K562 (cell line): Measurements from ENCODE around the gene RASEF. TPM values are rescaled to one million over a fixed set of nuclear protein-coding genes. Genes with fewer than 3 reads are reported as not detected.

Source experiments
- ATAC-seq: fragments of 200-7000 bp; cut with Tn5 transposase; 3 replicates; pipeline ENCODE4 v1.9.1; 2020; ENCODE audit warnings: moderate library complexity
- BruUV-seq: library from RNA; stranded (reverse); fragments of 400-500 nt; replicated peaks from 2 replicates; lab custom pipeline; 2021; lab: Mats Ljungman, UMichigan
- CTCF ChIA-PET: fragments of 300-600 bp; formaldehyde crosslinking; extraction: SDS; loops from one replicate; lab custom pipeline; 2021; ENCODE audit warnings: low intra/inter-chr PET ratio; lab: Yijun Ruan, JAX
- POLR2A ChIA-PET: fragments of 300-600, 350-650 bp; sonication (Branson Sonifier 250); formaldehyde crosslinking; extraction: SDS; loops from one replicate; lab custom pipeline; 2021; ENCODE audit warnings: antibody characterized with exemption, inconsistent platforms; lab: Yijun Ruan, JAX
- DNase-seq, 4 experiments: peaks; one replicate each; pipeline versions ENCODE4 v3.0.0 to v3.0.0-alpha.2; 2011 to 2018; ENCODE audit warnings: low spot score in 3 of 4, mixed read lengths in 3 of 4; ENCODE audit errors: extremely low read depth in 1 of 4
- FAIRE-seq: peaks from 2 replicates; lab custom pipeline; 2011; peaks lifted over from hg19 to GRCh38; lab: Jason Lieb, UNC
- H2AFZ ChIP-seq: 2 replicates; pipeline ENCODE4 v1.6.0; 2011; ENCODE audit warnings: low read depth, low read length, control low read depth, inconsistent platforms
- H3K27ac ChIP-seq: fragments of 200-600 bp; 3 replicates; pipeline ENCODE4 v1.8.0; 2011; ENCODE audit warnings: low read depth, mild to moderate bottlenecking, control low read depth, inconsistent platforms, low read length, moderate library complexity, mixed read lengths; ENCODE audit errors: extremely low read depth
- H3K27me3 ChIP-seq, 2 experiments: fragments of 300-600 bp in 1 of 2; 2 replicates in 1 of 2; 3 replicates in 1 of 2; pipeline versions ENCODE4 v1.6.0 to v1.8.0; 2011; ENCODE audit warnings: inconsistent platforms in 2 of 2, low read length in 2 of 2, mild to moderate bottlenecking in 1 of 2, mixed read lengths in 1 of 2, moderate library complexity in 1 of 2; ENCODE audit not compliant: control insufficient read depth in 2 of 2, insufficient read depth in 2 of 2
- H3K36me3 ChIP-seq: fragments of 300-600 bp; 3 replicates; pipeline ENCODE4 v1.8.0; 2011; ENCODE audit warnings: mild to moderate bottlenecking, low read length, inconsistent platforms; ENCODE audit not compliant: control insufficient read depth, insufficient read depth
- H3K4me1 ChIP-seq, 2 experiments: fragments of 200-600 bp in 1 of 2; replicated peaks in 1 of 2; 2 replicates in 1 of 2; 3 replicates in 1 of 2; pipeline versions ENCODE4 v1.5.1 to v1.8.0; 2011; ENCODE audit warnings: inconsistent platforms in 2 of 2, low read length in 2 of 2, mild to moderate bottlenecking in 1 of 2, mixed read lengths in 1 of 2, moderate library complexity in 1 of 2; ENCODE audit not compliant: control insufficient read depth in 2 of 2, insufficient read depth in 2 of 2
- H3K4me2 ChIP-seq: 2 replicates; pipeline ENCODE4 v1.6.1; 2011; ENCODE audit warnings: low read length, control low read depth, inconsistent platforms, mixed read lengths; ENCODE audit not compliant: insufficient read depth
- H3K4me3 ChIP-seq: fragments of 200-600 bp; sonication (generic), shearing (Covaris generic); 2 replicates; pipeline ENCODE4 v1.5.1; 2016; ENCODE audit warnings: control low read depth, inconsistent platforms
- H3K79me2 ChIP-seq: fragments of 200-600 bp; 3 replicates; pipeline ENCODE4 v1.8.0; 2011; ENCODE audit warnings: low read length, inconsistent platforms; ENCODE audit not compliant: control insufficient read depth, insufficient read depth
- H3K9ac ChIP-seq, 2 experiments: 2 replicates each; pipeline versions ENCODE4 v1.6.0 to v1.6.1; 2011; ENCODE audit warnings: low read depth in 2 of 2, low read length in 2 of 2, control low read depth in 1 of 2, inconsistent platforms in 1 of 2, mild to moderate bottlenecking in 1 of 2, mixed read lengths in 1 of 2; ENCODE audit not compliant: insufficient read depth in 1 of 2
- H3K9me1 ChIP-seq: one replicate; pipeline ENCODE4 v1.6.0; 2011; ENCODE audit warnings: inconsistent platforms, mild to moderate bottlenecking, low read length, moderate library complexity; ENCODE audit not compliant: control insufficient read depth, insufficient read depth
- H3K9me3 ChIP-seq: replicated peaks from 2 replicates; pipeline ENCODE4 v1.5.1; 2011; ENCODE audit warnings: low read depth, low read length, inconsistent platforms; ENCODE audit not compliant: control insufficient read depth, insufficient read depth
- H4K20me1 ChIP-seq: replicated peaks from 2 replicates; pipeline ENCODE4 v1.6.1; 2011; ENCODE audit warnings: low read length, inconsistent platforms, mixed read lengths; ENCODE audit not compliant: control insufficient read depth, insufficient read depth
- MCM2 ChIP-seq: fragments of 450-650 bp; IDR thresholded peaks from 2 replicates; pipeline ENCODE4 v1.6.1; 2017; ENCODE audit warnings: low read depth, mild to moderate bottlenecking
- SRSF1 ChIP-seq: fragments of 200-400 bp; formaldehyde crosslinking; IDR thresholded peaks from 2 replicates; pipeline ENCODE4 v1.6.1; 2017; ENCODE audit warnings: mild to moderate bottlenecking, low read depth, low read length, moderate library complexity
- TAF9B ChIP-seq: fragments of 450-650 bp; IDR thresholded peaks from 2 replicates; pipeline ENCODE4 v1.6.1; 2018; ENCODE audit warnings: mild to moderate bottlenecking; ENCODE audit not compliant: partially characterized antibody
- in situ Hi-C: fragments of 300-500 bp; cut with MboI; formaldehyde crosslinking; loops from 4 replicates; pipeline ENCODE4 v1.15.0; 2018; ENCODE audit warnings: inconsistent platforms, mixed read lengths
- intact Hi-C: fragments of 100-400 bp; cut with micrococcal nuclease; formaldehyde crosslinking; loops from 2 replicates; pipeline ENCODE4 v1.14.2; 2022
- polyA plus RNA-seq, 8 experiments: library from polyadenylated mRNA; depleted of rRNA in 4 of 8; stranded (reverse) in 5 of 8; unstranded in 3 of 8; fragments of >200 nt; fragmentation: Nextera tagmentation in 2 of 8; fragmentation: Illumina TruSeq in 1 of 8; extraction: Ambion mirVana in 2 of 8; extraction: Trizol in 1 of 8; gene quantifications; 2 replicates each; pipeline versions ENCODE4 v1.2.1 to v1.2.3, GENCODE V29; 2011 to 2014; ENCODE audit warnings: inconsistent platforms in 1 of 8, missing spikeins in 1 of 8
- total RNA-seq, 7 experiments: library from RNA; depleted of rRNA in 6 of 7; stranded (reverse); fragments of >200 nt in 6 of 7; fragmentation: Illumina TruSeq in 2 of 7; extraction: Trizol in 2 of 7; gene quantifications; 2 replicates each; pipeline versions ENCODE4 v1.2.1 to v1.2.3, GENCODE V29; 2011 to 2021; ENCODE audit warnings: low replicate concordance in 1 of 7
- TF ChIP-seq, protein P1 (sequence below): fragments of 250-450 bp; sonication (Bioruptor Pico); IDR thresholded peaks from 2 replicates; pipeline ENCODE4 v1.4.0; 2020

Gene RASEF
- total and polyA plus RNA-seq, 9 of the 15 experiments (the other 6 are each of a cell fraction or from before 2014, with no cell fraction given) = 0.01 to 0.18 (median 0.11) TPM; not detected in 4

DNA sequence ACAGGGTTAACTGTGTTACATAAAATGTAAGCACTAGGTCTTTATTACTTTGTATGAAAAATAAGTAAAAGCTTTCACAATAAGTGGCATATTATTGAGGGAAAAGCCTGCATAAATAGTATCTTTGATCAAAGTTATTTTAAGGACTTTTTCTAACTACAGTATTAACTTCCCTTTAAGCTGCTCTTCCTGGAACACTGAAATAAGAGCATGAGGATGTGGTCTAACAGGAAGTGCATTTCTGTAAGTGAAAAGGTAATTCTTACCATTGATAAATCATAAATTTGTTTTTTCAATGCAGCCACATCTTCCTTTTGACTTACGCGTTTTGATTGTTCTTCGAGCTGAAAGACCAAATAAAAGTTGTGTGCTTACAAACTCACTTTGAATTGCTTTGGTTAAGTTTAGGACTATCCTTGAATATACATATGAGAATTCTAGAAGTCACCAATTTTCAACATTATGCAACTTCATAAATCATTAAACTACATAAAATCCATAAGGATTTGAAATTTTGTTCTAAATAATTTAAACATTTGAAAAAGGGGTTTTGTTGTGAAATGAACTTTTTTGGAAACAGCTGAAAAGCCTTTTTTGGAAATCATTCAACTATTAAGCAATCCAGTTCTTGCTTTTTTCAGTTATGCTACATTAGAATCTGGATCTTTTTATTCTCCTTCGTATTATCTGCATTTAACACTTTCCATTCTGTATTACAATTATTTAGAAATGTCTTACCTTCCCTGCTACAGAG, 50.6 kb downstream of the RASEF start (continued):
- TF ChIP-seq, protein P1, sequence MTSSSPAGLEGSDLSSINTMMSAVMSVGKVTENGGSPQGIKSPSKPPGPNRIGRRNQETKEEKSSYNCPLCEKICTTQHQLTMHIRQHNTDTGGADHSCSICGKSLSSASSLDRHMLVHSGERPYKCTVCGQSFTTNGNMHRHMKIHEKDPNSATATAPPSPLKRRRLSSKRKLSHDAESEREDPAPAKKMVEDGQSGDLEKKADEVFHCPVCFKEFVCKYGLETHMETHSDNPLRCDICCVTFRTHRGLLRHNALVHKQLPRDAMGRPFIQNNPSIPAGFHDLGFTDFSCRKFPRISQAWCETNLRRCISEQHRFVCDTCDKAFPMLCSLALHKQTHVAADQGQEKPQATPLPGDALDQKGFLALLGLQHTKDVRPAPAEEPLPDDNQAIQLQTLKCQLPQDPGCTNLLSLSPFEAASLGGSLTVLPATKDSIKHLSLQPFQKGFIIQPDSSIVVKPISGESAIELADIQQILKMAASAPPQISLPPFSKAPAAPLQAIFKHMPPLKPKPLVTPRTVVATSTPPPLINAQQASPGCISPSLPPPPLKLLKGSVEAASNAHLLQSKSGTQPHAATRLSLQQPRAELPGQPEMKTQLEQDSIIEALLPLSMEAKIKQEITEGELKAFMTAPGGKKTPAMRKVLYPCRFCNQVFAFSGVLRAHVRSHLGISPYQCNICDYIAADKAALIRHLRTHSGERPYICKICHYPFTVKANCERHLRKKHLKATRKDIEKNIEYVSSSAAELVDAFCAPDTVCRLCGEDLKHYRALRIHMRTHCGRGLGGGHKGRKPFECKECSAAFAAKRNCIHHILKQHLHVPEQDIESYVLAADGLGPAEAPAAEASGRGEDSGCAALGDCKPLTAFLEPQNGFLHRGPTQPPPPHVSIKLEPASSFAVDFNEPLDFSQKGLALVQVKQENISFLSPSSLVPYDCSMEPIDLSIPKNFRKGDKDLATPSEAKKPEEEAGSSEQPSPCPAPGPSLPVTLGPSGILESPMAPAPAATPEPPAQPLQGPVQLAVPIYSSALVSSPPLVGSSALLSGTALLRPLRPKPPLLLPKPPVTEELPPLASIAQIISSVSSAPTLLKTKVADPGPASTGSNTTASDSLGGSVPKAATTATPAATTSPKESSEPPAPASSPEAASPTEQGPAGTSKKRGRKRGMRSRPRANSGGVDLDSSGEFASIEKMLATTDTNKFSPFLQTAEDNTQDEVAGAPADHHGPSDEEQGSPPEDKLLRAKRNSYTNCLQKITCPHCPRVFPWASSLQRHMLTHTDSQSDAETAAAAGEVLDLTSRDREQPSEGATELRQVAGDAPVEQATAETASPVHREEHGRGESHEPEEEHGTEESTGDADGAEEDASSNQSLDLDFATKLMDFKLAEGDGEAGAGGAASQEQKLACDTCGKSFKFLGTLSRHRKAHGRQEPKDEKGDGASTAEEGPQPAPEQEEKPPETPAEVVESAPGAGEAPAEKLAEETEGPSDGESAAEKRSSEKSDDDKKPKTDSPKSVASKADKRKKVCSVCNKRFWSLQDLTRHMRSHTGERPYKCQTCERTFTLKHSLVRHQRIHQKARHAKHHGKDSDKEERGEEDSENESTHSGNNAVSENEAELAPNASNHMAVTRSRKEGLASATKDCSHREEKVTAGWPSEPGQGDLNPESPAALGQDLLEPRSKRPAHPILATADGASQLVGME (CRISPR knock-in tag) = no peak
- no peak for TF ChIP-seq TAF9B

DNA sequence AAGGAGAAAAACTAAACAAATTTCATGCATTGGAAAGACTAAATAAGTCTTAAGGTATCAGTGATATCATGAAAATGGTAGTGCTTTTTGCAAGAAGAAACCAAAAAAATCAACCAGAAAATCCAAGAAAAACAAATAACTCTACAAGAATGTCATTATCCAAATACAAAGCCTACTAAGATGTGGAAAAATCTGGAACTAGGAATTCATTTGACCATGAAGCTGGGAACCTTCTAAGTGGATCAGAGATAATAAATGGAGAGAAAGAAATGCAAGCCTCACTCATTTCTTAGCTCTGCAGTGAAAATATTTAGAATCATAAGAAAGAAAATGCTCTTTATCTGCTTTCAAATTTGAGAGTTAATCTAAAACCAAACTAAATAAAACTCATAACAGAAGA, 51.3 kb downstream of the RASEF start:
- no peaks in the 10 kb centered on the region for H3K9me1 ChIP-seq
- POLR2A ChIA-PET = no interaction called here
- H3K9ac ChIP-seq = no peak overlapping the region
- intact Hi-C loops = no loop called here
- H3K27me3 ChIP-seq = no peaks in the 10 kb centered on the region
- BruUV-seq = no TSS peak
- no peaks in the 10 kb centered on the region for H3K4me1 ChIP-seq
- H2AFZ ChIP-seq = no peak overlapping the region
- ATAC-seq (no peak), FAIRE-seq (no peak), DNase-seq (no peak)
- no peak overlapping the region for H3K4me3 ChIP-seq
- in situ Hi-C loops = no loop called here
- H3K36me3 ChIP-seq = no peaks in the 10 kb centered on the region
- H3K9me3 ChIP-seq = no peaks in the 10 kb centered on the region
- H3K79me2 ChIP-seq = no peaks in the 10 kb centered on the region
- CTCF ChIA-PET = no interaction called here
- H3K4me2 ChIP-seq = no peak overlapping the region
- no peak overlapping the region for H3K27ac ChIP-seq
- H4K20me1 ChIP-seq = no peaks in the 10 kb centered on the region
- TF ChIP-seq SRSF1 = no peak
- TF ChIP-seq MCM2 = no peak
